SH-SY5Y (cell line): ENCODE data around the gene SNRPN.

Source experiments
- GATA2 ChIP-seq: IDR thresholded peaks from 2 replicates; pipeline ENCODE4 v1.6.1; 2011; ENCODE audit warnings: mild to moderate bottlenecking, low read depth, low read length
- GATA3 ChIP-seq: IDR thresholded peaks from 2 replicates; pipeline ENCODE4 v1.6.1; 2011; ENCODE audit warnings: low read depth, mild to moderate bottlenecking, low read length, moderate library complexity

SNRPN gene

GRCh38 chr15:24961967-24962366, 7.2 kb downstream of the SNRPN start:
- no peak for TF ChIP-seq GATA2

- TF ChIP-seq GATA3 (no peak), GATA2 (no peak)
Measured at GRCh38 chr15:24962880-24963279, 8.1 kb downstream of the SNRPN start.

DNA sequence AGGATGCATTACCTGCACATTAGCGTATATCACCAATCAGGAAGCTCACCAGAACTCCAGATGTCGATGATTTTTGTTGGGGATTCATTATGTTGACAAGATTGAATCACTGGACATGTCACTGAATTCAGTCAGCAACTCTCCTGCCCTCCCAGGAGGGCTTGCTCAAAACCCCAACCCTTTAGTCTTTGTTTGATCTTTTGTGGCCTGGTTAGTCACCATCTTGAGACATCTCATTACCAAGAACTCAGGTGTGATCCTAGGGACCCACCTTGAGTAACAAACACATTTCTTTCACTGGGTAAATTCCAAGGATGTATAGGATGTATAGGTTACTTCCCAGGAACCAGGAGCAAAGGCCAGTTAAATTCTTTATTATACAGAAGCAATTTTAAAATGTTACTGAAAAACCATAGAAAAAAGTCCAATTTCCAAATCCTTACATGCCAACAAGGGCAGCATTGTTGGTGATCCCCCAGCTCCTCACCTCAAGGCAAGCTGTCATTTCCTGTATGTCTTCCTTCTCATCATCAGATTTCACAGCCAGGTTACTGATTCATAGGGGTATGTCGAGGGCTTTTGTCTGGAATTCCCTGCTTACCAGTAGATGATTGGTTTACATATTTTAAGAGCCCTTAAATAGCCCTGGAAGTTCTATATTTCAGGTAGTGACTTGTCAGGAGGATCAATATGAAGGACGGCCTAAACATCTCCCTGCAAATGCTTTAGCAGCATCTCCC, 11.7 kb downstream of the SNRPN start:
- TF ChIP-seq GATA2 = no peak
- no peak for TF ChIP-seq GATA3

DNA sequence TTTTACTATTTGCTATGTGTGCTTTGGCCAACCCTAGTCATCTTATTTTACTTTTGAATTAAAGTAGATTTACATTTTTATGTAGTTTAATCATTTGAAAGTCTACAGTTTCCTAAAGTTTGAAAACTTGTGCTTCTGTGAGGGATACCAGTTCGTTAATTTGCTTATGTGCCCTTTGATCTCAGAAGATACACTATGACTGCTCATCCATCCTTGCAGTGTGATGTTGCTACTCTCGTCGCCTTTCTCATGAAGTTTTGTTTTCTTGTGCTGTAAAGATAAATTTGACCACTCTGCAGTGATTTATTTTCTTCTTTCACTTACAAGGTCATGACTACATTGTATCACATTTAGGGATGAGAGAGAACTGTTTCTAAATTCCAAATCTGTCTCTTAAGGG, 16.3 kb downstream of the SNRPN start:
- TF ChIP-seq GATA2 (no peak), GATA3 (no peak)

- TF ChIP-seq GATA2 (no peak), GATA3 (no peak)
Measured at GRCh38 chr15:24971772-24972171, 17.0 kb downstream of the SNRPN start.

DNA sequence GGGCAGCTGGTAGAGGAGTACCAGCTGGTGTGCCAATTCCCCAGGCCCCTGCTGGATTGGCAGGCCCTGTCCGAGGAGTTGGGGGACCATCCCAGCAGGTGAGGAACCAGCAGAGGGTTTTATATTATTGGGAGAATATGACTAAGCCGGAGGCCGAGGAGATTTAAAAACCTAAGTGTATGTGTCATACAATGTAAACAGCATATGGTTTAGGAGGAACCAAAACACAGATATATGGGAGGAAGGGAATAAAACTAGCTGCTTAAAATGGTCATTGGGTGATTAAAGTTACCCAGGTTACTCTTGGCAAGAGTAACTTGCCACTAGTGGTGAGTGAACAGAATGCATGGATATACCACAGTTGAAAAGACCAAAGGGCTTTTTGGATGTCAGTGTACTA, 22.1 kb downstream of the SNRPN start:
- TF ChIP-seq GATA3 (no peak), GATA2 (no peak)

GRCh38 chr15:24977686-24978085, 22.9 kb downstream of the SNRPN start:
- TF ChIP-seq GATA3 (no peak), GATA2 (no peak)

DNA sequence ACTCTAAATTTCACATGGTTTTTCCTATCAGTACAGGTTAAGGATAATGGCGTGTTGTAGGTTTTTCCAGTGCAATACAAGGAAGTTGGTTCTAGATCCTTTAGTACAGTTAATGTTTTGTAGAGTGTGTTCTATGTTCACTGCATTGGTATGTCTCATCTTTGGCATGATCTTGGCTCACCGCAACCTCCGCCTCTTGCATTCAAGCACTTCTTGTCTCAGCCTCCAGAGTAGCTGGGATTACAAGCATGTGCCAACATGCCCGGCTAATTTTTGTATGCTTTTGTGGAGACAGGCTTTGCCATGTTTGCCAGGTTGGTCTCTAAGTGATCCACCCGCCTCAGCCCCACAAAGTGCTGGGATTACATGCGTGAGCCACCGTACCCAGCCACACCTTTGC, 30.4 kb downstream of the SNRPN start:
- TF ChIP-seq GATA2 (no peak), GATA3 (no peak)

DNA sequence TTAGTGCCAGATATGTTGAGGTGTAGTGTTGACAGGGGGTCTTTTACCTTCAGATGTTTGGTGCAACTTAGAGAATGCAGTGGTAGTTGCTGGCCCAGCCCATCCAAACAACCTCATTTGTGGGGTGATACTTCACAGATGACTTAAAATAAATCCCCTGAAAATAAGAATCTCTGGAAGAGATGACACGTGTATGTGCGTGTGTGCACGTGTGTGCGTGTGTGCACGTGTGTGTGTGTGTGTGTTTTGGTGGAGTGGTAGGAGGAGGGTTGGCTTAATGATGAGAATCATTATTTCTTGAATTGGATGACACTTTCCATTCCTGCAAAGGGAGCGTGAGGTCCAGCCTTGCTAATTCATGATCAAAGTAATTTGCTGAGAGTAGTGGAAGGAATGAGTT, 31.9 kb downstream of the SNRPN start:
- TF ChIP-seq GATA3 = no peak
- TF ChIP-seq GATA2 = no peak

DNA sequence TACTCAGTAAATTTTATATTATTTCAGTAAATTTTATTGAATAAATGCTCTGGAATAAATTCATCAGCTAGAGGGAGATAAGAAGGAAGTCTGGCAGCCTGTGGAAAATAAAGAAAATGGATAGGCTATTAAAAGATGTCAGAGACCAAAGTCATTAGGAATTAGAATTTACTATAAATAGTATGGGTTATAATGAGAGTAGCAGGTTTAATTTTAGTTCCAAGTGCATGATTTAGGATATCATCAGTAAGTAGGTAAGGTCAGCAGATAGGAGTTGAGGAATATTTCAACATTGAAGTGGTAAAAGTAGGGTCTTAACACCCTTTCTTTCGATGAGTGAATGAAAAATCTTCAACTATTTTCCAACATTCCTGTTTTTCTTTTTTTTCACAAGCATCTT, 64.6 kb downstream of the SNRPN start:
- TF ChIP-seq GATA2 (no peak), GATA3 (no peak)

GRCh38 chr15:25022233-25022632, 67.4 kb downstream of the SNRPN start:
- TF ChIP-seq GATA3 (no peak), GATA2 (no peak)
